Effector memory CD8-positive, alpha-beta T cell (primary cell): ENCODE data around the gene CDK14.

Experiments used
- ATAC-seq: fragments of 150-1000 bp; cut with Tn5 transposase; replicated peaks from 2 replicates; pipeline ENCODE4 v1.10.0; 2021; ENCODE audit warnings: mild to moderate bottlenecking, moderate library complexity
- DNase-seq, 3 experiments: peaks; one replicate each; pipeline ENCODE4 v3.0.0; 2021
- H3K27ac Mint-ChIP-seq, 2 donors: one replicate each; pipeline ENCODE4 v1.8.0; 2022; ENCODE audit warnings: mild to moderate bottlenecking in 2 of 2, mixed read lengths in 2 of 2, moderate library complexity in 2 of 2
- H3K27me3 Mint-ChIP-seq, 2 donors: one replicate each; pipeline ENCODE4 v1.8.0; 2022; ENCODE audit warnings: mixed read lengths in 2 of 2
- H3K36me3 Mint-ChIP-seq: one replicate; pipeline ENCODE4 v1.8.0; 2022; ENCODE audit warnings: mild to moderate bottlenecking, moderate library complexity, mixed read lengths; ENCODE audit not compliant: insufficient read depth
- H3K4me1 Mint-ChIP-seq, 2 donors: one replicate each; pipeline ENCODE4 v1.8.0; 2022; ENCODE audit warnings: low read depth in 2 of 2, mixed read lengths in 2 of 2
- H3K4me3 Mint-ChIP-seq, 2 donors: one replicate each; pipeline ENCODE4 v1.8.0; 2022; ENCODE audit warnings: mild to moderate bottlenecking in 2 of 2, mixed read lengths in 2 of 2, moderate library complexity in 2 of 2
- H3K9me3 Mint-ChIP-seq, 2 donors: one replicate each; pipeline ENCODE4 v1.8.0; 2022; ENCODE audit warnings: mixed read lengths in 2 of 2

Gene CDK14

GRCh38 chr7:90686146-90686545, 90.0 kb downstream of the CDK14 start:
- ATAC-seq = no peak
- no peaks in the 10 kb centered on the region for H3K4me1 Mint-ChIP-seq
- no peak overlapping the region for H3K4me3 Mint-ChIP-seq
- H3K27me3 Mint-ChIP-seq = no peaks in the 10 kb centered on the region
- no peak for DNase-seq
- H3K36me3 Mint-ChIP-seq = no peaks in the 10 kb centered on the region
- H3K9me3 Mint-ChIP-seq = peaks cover 0 to 2% of the 10 kb centered on the region in 2 donors
- H3K27ac Mint-ChIP-seq = no peak overlapping the region

DNA sequence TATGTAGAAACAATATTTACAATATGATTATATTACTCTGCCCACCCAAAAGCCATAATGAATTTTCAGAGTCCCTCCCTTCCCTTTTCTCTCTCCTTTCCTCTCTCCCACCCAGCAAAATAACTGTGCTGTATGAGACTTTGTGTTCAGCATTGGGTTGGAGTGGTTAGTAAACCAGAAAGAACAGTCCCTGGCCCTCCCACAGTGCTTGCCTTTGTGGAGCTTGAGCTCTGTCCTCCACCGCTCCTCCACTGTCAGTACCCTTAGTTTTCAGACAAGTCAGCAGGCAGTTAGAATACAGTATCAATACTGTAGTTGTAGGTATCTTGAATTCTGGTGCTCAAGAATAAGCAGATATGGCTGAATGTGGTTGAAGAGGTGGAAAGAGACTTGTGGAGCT, 92.7 kb downstream of the CDK14 start:
- no peak overlapping the region for H3K27ac Mint-ChIP-seq
- H3K36me3 Mint-ChIP-seq = no peaks in the 10 kb centered on the region
- DNase-seq = no peak
- peaks cover 0 to 4% of the 10 kb centered on the region in 2 donors for H3K9me3 Mint-ChIP-seq
- H3K27me3 Mint-ChIP-seq = no peaks in the 10 kb centered on the region
- no peak overlapping the region for H3K4me3 Mint-ChIP-seq
- no peaks in the 10 kb centered on the region for H3K4me1 Mint-ChIP-seq
- no peak for ATAC-seq

GRCh38 chr7:90689260-90689659, 93.1 kb downstream of the CDK14 start:
- Mint-ChIP-seq H3K27me3 (no peaks in the 10 kb centered on the region), H3K27ac (no peak overlapping the region), H3K4me1 (no peaks in the 10 kb centered on the region), H3K4me3 (no peak overlapping the region), H3K36me3 (no peaks in the 10 kb centered on the region), H3K9me3 (peaks cover 0 to 4% of the 10 kb centered on the region in 2 donors)
- ATAC-seq = no peak
- DNase-seq = no peak

DNA sequence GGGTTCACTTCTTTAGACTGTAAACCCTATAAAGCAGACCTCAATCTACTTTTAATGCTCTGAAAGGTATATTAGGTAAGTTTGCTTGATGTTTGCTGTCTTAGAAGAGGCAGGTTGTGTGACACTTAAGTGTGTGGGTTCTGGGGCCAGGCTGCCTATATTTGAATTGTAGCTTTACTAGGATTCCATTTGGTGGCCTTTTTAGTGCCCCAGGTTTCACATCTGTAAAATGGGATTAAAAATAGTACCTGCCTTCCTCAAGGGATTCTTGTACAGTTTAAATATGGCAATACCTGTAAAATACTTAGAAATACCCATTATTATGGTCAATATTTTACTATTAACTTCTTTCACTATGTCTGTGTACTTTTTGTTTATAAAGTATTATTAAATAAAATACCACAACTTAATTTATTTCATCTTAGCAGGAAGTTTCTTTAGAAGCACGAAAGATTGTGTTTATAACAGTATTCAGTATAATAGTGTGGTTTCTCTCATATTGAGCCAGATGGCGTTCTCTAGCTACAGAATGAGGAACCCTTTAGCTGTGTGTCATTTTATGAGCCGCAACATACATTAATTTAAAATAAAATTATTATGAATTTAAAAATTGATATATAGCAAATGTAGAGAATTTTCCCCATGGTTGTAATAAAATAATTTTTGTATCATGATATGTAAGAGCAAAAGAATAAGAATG, 94.2 kb downstream of the CDK14 start:
- Mint-ChIP-seq H3K9me3 (peaks cover 1 to 4% of the 10 kb centered on the region in 2 donors), H3K27me3 (no peaks in the 10 kb centered on the region), H3K4me1 (no peaks in the 10 kb centered on the region), H3K4me3 (no peak overlapping the region), H3K27ac (no peak overlapping the region), H3K36me3 (no peaks in the 10 kb centered on the region)
- ATAC-seq (no peak), DNase-seq (no peak)

DNA sequence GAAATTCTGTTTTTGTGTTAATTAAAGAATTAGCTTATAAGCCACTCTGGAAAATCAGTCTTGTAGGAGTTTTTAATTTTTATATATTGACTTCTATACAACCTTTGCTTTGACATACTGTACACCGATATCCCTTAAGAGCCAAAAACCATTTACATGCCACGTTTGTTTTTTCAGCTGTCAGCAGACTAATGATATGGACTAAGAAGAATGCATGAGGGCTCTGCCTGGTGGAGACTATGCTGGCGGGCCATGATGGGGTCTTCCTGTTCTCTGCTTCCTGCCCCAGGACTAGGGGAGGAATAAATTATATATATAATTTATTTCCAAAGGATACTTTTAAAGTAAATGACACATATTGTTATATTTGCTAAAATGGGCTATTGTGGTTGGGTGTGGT, 96.3 kb downstream of the CDK14 start:
- Mint-ChIP-seq H3K36me3 (no peaks in the 10 kb centered on the region), H3K27me3 (no peaks in the 10 kb centered on the region), H3K4me1 (no peaks in the 10 kb centered on the region), H3K9me3 (peaks cover 16 to 17% of the 10 kb centered on the region in 2 donors), H3K27ac (no peak overlapping the region), H3K4me3 (no peak overlapping the region)
- DNase-seq (no peak), ATAC-seq (no peak)

DNA sequence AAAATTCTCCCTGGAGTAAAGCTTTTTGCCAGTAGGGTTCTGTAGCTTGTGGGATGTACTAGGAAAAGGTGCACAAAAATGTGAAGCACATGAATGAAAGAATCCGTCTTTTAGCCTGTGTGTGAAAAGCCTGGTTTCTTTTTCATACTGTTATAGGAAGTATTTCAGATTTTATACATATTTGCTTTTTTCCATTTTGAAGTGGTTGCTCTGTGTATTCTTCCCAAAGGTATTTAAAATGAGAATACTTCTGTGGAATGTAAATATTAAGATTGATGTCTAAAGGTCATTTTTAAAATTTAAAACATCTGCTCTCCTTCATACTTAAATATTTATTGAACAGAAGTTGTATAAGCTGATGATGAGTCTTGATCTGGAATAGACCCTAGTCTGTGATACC, 96.8 kb downstream of the CDK14 start:
- no peaks in the 10 kb centered on the region for H3K27me3 Mint-ChIP-seq
- no peak overlapping the region for H3K27ac Mint-ChIP-seq
- ATAC-seq (no peak), DNase-seq (no peak)
- no peak overlapping the region for H3K4me3 Mint-ChIP-seq
- no peaks in the 10 kb centered on the region for H3K36me3 Mint-ChIP-seq
- peaks cover 16 to 17% of the 10 kb centered on the region in 2 donors for H3K9me3 Mint-ChIP-seq
- no peaks in the 10 kb centered on the region for H3K4me1 Mint-ChIP-seq

DNA sequence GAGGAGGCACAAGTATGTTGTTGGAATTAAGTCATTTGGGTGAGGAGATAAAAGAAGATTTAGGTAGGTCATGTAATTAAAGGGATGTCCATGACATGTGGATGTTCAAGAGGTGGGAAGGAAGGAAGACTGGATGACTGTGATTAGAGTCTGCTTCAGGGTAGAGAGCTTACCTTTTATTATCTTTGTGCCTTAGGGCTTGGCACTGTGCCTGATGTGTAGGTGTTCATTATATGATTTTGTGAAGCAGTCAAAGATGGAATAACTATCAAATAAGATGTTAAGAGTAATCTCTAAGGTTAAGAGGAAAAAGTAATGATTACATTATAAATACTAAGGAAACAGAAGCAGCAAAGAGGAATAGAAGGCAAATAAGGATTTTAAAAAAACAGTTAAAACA, 97.8 kb downstream of the CDK14 start:
- DNase-seq (no peak), ATAC-seq (no peak)
- H3K4me1 Mint-ChIP-seq = no peaks in the 10 kb centered on the region
- H3K36me3 Mint-ChIP-seq = no peaks in the 10 kb centered on the region
- peaks cover 16 to 17% of the 10 kb centered on the region in 2 donors for H3K9me3 Mint-ChIP-seq
- H3K4me3 Mint-ChIP-seq = no peak overlapping the region
- H3K27ac Mint-ChIP-seq = no peak overlapping the region
- H3K27me3 Mint-ChIP-seq = no peaks in the 10 kb centered on the region

DNA sequence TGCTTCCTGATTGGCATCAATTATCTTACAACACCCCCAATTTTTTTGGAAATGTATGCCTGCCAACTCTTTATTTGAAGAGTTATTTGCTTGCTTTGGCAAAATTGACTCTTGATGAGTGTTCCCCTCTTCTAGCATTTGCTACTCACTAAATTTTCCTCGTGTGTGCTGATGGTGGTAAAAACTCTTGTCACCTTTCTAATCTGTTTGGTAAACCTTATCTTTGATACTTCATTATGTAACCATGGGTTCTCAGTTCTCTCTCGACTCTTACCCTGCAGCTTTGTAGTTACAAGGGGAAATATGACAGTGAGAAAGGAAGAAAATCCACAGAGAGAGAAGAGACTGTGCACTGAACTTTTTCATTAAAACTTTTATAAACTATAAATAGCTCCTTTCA, 102.5 kb downstream of the CDK14 start:
- DNase-seq (no peak), ATAC-seq (no peak)
- Mint-ChIP-seq H3K4me1 (no peaks in the 10 kb centered on the region), H3K9me3 (peaks cover 14 to 17% of the 10 kb centered on the region in 2 donors), H3K27me3 (no peaks in the 10 kb centered on the region), H3K36me3 (no peaks in the 10 kb centered on the region), H3K27ac (no peak overlapping the region), H3K4me3 (no peak overlapping the region)

DNA sequence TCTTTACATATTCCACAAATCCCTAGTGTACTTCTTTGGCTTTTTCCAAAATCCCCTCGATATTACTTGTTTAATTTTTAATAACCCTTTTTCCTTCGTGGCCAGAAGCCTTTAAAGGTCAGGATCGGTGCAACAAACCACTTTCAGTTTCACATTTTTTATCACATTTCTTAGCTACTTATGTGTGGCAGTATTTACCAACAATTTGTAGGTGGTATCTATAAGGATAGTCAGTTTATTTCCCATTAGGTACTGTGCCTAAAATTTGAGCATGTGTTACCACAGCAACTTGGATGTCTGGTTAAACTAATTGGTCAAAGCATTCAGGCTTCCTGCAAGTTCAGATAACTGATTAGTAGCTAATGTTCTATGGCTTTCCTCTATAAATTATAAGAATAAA, 104.9 kb downstream of the CDK14 start:
- Mint-ChIP-seq H3K4me3 (no peak overlapping the region), H3K4me1 (no peaks in the 10 kb centered on the region), H3K27me3 (no peaks in the 10 kb centered on the region), H3K27ac (no peak overlapping the region), H3K36me3 (no peaks in the 10 kb centered on the region), H3K9me3 (peaks cover 7 to 8% of the 10 kb centered on the region in 2 donors)
- no peak for ATAC-seq
- no peak for DNase-seq

GRCh38 chr7:90701771-90702170, 105.7 kb downstream of the CDK14 start:
- Mint-ChIP-seq H3K9me3 (peaks cover 3 to 7% of the 10 kb centered on the region in 2 donors), H3K27me3 (no peaks in the 10 kb centered on the region), H3K4me3 (no peak overlapping the region), H3K36me3 (no peaks in the 10 kb centered on the region), H3K4me1 (no peaks in the 10 kb centered on the region), H3K27ac (no peak overlapping the region)
- no peak for DNase-seq
- no peak for ATAC-seq

DNA sequence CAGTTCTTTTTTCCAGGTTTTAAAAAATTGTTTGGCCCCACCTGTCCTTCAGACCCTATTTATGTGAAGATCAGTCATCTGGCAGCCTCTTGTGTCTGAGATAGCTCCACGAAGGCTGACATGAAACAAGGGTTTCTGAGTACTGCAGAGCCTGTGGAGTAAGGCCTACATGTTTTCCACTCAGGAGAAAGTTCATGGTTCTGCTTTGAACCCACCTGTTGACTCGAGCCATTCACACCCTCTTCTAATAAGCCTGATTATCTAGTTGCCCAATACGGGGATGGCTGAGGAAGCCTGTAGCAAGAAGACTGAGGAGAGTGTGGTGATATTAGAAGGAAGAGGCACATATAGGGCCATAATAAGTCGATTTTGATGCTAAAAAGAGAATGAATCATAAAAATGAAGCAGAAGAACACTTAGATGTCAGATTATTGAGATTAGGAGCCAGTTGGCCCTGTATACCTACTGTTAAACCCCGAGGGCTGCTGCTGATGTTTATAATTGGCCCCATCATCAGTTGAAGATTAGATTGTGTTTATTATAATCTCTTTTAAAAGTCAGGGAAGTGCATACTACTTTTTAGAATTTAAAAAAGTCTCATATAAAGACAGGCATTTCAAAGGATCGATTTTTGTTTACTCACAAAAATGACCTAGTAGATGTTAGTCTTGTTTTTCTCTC, 109.4 kb downstream of the CDK14 start:
- no peak overlapping the region for H3K27ac Mint-ChIP-seq
- H3K9me3 Mint-ChIP-seq = peaks cover 0 to 12% of the 10 kb centered on the region in 2 donors
- no peaks in the 10 kb centered on the region for H3K36me3 Mint-ChIP-seq
- no peak overlapping the region for H3K4me3 Mint-ChIP-seq
- H3K4me1 Mint-ChIP-seq = no peaks in the 10 kb centered on the region
- DNase-seq (no peak), ATAC-seq (no peak)
- H3K27me3 Mint-ChIP-seq = no peaks in the 10 kb centered on the region

DNA sequence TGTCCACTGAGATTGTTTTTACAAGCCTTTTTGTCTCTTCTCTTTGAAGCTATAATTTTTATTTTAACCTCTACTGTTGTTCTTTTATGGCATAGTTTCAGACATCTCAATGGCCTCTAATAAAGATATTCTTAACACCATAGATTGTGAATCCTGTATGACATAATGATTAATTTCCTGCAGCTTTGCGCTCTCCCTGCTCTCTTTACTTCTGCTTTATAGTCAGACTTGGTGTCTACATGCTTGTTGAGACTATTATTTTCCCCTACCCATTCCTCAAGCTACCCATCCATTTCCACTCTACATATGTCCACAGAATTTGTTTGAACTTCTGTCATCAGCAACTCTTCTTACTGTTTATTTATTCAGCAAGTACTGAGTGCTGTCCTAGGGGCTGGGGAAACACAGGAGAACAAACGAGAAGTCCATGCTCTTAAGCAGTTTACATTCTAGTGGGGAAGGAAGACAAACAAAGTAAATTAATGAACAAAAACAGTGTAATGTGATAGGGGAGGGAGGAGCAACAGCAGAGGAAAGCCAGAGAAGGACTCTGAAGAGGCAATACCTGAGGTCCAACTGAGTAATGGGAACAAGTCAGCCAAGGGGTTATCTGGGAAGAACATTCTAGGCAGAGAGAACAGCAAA, 110.1 kb downstream of the CDK14 start:
- DNase-seq (no peak), ATAC-seq (no peak)
- no peak overlapping the region for H3K4me3 Mint-ChIP-seq
- no peak overlapping the region for H3K27ac Mint-ChIP-seq
- H3K4me1 Mint-ChIP-seq = no peaks in the 10 kb centered on the region
- no peaks in the 10 kb centered on the region for H3K27me3 Mint-ChIP-seq
- peaks cover 0 to 12% of the 10 kb centered on the region in 2 donors for H3K9me3 Mint-ChIP-seq
- no peaks in the 10 kb centered on the region for H3K36me3 Mint-ChIP-seq

DNA sequence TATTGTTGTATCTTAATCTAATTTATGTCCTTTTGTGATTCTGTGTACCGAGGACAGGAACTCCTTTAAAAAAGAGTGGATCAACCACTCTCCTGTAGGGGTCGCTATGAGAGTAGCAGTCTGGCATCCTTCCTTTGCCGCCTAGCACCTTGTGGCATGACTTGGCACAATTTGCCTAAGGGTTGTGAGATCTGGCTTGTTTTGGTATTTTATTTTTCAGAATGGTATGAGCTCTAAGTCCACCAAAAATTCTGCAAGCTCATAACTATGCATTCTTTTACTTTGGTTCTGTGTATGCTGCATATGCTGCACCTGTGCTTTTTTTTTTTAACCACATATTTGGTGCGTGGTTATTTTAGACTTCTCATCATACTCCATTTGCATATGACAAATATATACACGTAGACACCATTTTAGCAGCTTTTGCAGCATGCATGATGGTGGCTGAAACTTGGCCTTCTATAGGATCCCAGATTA, 112.8 kb downstream of the CDK14 start:
- ATAC-seq (no peak), DNase-seq (no peak)
- peaks cover 3% of the 10 kb centered on the region for H3K36me3 Mint-ChIP-seq
- no peaks in the 10 kb centered on the region for H3K4me1 Mint-ChIP-seq
- H3K27ac Mint-ChIP-seq = no peak overlapping the region
- H3K9me3 Mint-ChIP-seq = peaks cover 7 to 13% of the 10 kb centered on the region in 2 donors
- no peaks in the 10 kb centered on the region for H3K27me3 Mint-ChIP-seq
- H3K4me3 Mint-ChIP-seq = no peak overlapping the region
